HL-60 (cell line): ENCODE results near the gene GDF7.

Source experiments
- DNase-seq, 2 experiments: peaks; one replicate each; pipeline ENCODE4 v3.0.0-alpha.2; 2010 to 2020; ENCODE audit warnings: low read depth in 1 of 2, low spot score in 1 of 2
- H3K27ac ChIP-seq: fragments of 250-450 bp; sonication (Bioruptor Pico); replicated peaks from 2 replicates; pipeline ENCODE4 v1.5.1; 2020; ENCODE audit warnings: mild to moderate bottlenecking, moderate library complexity
- H3K27me3 ChIP-seq: fragments of 250-450 bp; sonication (Bioruptor Pico); 2 replicates; pipeline ENCODE4 v1.5.1; 2021; ENCODE audit warnings: mild to moderate bottlenecking, moderate library complexity; ENCODE audit not compliant: insufficient read depth, poor library complexity, severe bottlenecking
- H3K4me3 ChIP-seq: replicated peaks from 2 replicates; pipeline ENCODE4 v1.5.1; 2011; ENCODE audit warnings: mild to moderate bottlenecking, control low read depth, low read length; ENCODE audit not compliant: insufficient read depth
- GABPA ChIP-seq: IDR thresholded peaks from 2 replicates; pipeline ENCODE4 v1.6.1; 2012; ENCODE audit warnings: low read depth
- POLR2AphosphoS5 ChIP-seq: IDR thresholded peaks from 2 replicates; pipeline ENCODE4 v1.6.1; 2012; ENCODE audit warnings: low read depth
- SPI1 ChIP-seq: IDR thresholded peaks from 2 replicates; pipeline ENCODE4 v1.6.1; 2012; ENCODE audit warnings: low read depth, mild to moderate bottlenecking, borderline replicate concordance
- TF ChIP-seq, protein P1 (sequence below): IDR thresholded peaks from one replicate; pipeline ENCODE4 v1.5.1; 2011; ENCODE audit warnings: low read length, control low read depth, inconsistent platforms; ENCODE audit not compliant: insufficient read depth
- TF ChIP-seq, protein P2 (sequence below): IDR thresholded peaks from 2 replicates; pipeline ENCODE4 v1.6.1; 2012; ENCODE audit warnings: low read depth; ENCODE audit not compliant: insufficient replicate concordance

The GDF7 gene

DNA sequence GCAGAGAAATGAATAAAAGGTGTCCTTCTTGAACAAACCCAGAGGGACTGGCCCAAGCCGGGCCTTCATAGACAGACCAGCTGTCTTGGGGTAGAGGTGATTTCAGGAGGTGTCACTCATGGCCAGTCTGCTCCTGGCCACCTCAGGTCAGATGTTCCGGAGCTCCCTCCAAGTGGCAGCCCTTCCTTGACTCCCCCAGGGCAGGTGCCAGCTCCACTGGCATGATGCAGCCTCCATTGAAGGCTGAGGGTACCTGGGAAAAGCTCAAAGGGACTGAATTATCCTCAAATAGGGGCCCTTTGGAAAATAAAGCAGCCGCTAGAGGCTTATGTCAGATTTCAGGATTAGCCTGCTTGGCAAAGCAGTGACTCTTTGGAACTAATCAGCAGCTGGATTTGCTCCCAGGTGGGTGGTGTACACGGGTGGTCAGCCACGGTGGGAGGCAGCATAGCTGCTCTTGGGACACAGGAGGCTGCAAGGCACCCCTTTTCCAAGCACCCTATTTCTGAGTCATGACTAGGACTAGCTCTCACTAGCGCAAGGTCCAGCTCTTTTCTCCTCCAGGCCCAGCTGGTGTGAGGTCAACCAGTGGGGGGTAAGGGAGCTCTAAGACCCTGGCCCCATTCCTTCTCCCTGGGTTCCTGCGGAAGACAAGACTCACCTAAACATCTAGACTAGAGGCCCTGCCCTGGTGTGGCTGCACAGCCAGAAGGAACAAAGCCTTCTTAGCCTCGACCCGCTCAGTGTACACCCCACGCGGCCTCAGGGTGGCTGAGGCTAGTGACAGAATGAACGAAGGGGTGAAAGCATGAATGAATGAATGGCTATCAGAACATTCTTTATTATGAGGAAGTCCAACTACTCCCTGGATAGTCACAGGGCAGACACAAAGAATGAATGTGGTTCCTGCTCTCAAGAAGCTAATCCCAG lies 45.3 kb upstream of the GDF7 start:
- Histone ChIP-seq H3K27me3 (no peaks in the 10 kb centered on the region), H3K27ac (no peak overlapping the region), H3K4me3 (no peak overlapping the region)
- TF ChIP-seq SPI1: no peak
- TF ChIP-seq GABPA: no peak
- TF ChIP-seq POLR2AphosphoS5: no peak
- TF ChIP-seq, protein P1, sequence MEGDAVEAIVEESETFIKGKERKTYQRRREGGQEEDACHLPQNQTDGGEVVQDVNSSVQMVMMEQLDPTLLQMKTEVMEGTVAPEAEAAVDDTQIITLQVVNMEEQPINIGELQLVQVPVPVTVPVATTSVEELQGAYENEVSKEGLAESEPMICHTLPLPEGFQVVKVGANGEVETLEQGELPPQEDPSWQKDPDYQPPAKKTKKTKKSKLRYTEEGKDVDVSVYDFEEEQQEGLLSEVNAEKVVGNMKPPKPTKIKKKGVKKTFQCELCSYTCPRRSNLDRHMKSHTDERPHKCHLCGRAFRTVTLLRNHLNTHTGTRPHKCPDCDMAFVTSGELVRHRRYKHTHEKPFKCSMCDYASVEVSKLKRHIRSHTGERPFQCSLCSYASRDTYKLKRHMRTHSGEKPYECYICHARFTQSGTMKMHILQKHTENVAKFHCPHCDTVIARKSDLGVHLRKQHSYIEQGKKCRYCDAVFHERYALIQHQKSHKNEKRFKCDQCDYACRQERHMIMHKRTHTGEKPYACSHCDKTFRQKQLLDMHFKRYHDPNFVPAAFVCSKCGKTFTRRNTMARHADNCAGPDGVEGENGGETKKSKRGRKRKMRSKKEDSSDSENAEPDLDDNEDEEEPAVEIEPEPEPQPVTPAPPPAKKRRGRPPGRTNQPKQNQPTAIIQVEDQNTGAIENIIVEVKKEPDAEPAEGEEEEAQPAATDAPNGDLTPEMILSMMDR: no peak
- TF ChIP-seq, protein P2, sequence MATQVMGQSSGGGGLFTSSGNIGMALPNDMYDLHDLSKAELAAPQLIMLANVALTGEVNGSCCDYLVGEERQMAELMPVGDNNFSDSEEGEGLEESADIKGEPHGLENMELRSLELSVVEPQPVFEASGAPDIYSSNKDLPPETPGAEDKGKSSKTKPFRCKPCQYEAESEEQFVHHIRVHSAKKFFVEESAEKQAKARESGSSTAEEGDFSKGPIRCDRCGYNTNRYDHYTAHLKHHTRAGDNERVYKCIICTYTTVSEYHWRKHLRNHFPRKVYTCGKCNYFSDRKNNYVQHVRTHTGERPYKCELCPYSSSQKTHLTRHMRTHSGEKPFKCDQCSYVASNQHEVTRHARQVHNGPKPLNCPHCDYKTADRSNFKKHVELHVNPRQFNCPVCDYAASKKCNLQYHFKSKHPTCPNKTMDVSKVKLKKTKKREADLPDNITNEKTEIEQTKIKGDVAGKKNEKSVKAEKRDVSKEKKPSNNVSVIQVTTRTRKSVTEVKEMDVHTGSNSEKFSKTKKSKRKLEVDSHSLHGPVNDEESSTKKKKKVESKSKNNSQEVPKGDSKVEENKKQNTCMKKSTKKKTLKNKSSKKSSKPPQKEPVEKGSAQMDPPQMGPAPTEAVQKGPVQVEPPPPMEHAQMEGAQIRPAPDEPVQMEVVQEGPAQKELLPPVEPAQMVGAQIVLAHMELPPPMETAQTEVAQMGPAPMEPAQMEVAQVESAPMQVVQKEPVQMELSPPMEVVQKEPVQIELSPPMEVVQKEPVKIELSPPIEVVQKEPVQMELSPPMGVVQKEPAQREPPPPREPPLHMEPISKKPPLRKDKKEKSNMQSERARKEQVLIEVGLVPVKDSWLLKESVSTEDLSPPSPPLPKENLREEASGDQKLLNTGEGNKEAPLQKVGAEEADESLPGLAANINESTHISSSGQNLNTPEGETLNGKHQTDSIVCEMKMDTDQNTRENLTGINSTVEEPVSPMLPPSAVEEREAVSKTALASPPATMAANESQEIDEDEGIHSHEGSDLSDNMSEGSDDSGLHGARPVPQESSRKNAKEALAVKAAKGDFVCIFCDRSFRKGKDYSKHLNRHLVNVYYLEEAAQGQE: no peak
- DNase-seq: no peak

DNA sequence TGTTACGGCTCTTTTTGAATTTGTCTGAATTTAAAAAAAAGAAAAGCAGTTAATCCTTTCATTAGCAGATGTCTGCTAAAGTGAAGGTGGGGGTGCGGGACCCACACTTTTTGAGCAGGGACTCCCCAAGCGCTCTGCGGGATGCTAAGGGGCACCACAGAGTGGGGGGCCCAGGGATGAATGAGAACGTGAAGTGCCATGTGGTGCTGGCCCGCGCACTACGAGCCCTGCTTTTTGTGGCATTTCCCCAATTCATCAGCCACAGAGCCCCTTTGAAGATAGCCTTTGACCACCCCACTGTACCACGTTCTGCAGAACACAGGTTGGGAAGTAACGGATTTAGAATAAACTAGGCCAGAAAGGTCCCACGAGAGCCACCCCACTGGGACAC lies 44.7 kb upstream of the GDF7 start:
- no peak overlapping the region for H3K4me3 ChIP-seq
- TF ChIP-seq SPI1 (no peak), GABPA (no peak), POLR2AphosphoS5 (no peak)
- TF ChIP-seq, protein P2: no peak
- TF ChIP-seq, protein P1: no peak

DNA sequence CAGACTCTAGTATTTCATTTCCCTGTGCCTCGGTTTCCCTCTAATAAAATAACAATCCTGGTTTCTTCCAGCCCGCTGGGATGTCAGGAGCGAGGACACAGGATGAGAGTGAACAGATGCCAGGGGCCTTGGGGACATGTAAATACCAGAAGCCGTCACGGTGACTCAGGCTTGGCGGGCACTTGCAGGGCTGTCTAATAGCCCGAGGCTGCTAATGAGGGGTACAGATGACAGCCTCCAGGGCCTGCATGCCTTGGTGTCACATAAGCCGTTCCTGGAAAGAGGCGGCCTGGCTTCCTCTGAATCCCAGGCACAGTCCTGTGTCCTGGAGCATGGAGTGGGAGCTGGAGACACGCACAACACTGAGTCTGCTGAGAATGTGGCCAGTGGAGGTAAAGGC lies 44.2 kb upstream of the GDF7 start:
- Histone ChIP-seq H3K27me3 (no peaks in the 10 kb centered on the region), H3K27ac (no peak overlapping the region), H3K4me3 (no peak overlapping the region)
- DNase-seq: no peak
- TF ChIP-seq, protein P1: no peak
- TF ChIP-seq, protein P2: no peak
- TF ChIP-seq GABPA (no peak), SPI1 (no peak), POLR2AphosphoS5 (no peak)

More for the DNA sequence above, 44.7 kb upstream of the GDF7 start:
- Histone ChIP-seq H3K27me3 (no peaks in the 10 kb centered on the region), H3K27ac (no peak overlapping the region)
- DNase-seq: no peak
